ENCODE data around the gene RNU5D-1.

DNA sequence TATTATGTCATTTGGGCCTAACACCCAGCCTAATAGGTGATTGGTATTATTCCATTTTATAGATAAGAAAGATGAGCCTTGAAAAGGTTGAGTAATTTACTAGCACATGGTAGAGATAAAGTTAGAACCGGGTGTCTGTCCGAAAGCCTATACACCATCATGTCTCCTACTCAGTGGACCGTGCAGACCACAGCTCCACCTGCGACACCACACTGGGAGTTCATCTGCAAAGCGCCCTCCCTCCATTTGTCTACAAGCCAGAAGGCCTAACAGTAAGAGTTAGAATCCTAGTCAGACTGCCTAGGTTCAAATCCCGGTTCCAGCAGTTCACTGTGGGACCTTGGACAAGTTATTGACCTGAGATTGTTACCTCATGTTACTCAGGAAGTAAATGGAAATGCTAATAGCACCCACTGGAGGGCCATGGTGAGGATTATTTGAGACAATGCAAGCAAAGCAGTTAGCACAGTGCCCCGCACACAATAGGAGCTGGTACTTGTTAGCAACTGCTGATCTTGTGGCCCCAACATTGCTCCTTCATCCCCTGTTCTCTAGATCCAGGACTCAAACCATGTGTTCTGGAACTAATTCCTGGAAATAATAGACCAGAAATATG is 36.0 kb downstream of the RNU5D-1 start:
- no peak for TF ChIP-seq POLR2AphosphoS5 (IDR thresholded peaks at IDR 0.05; ENCODE audit: low read depth, low read length)
- TF ChIP-seq POLR2A (IDR thresholded peaks at IDR 0.05; ENCODE audit: low read depth, low read length) = no peak
